Measurements from ENCODE around the gene HUS1.

The HUS1 gene

GRCh38 chr7:47946581-47947354 lies 32.6 kb downstream of the HUS1 start:
- in situ Hi-C loops (cut with MboI; ENCODE audit: low sequenced_read_pairs), result loop anchor here (10.0 kb wide), 1 partner anchor 168 kb away; no protein-coding TSS in a partner anchor

- in situ Hi-C loops (cut with MboI; ENCODE audit: low sequenced_read_pairs), result loop anchor here (10.0 kb wide), 1 partner anchor 169 kb away; no protein-coding TSS in a partner anchor
Observed at GRCh38 chr7:47945261-47946015, 34.0 kb downstream of the HUS1 start.

DNA sequence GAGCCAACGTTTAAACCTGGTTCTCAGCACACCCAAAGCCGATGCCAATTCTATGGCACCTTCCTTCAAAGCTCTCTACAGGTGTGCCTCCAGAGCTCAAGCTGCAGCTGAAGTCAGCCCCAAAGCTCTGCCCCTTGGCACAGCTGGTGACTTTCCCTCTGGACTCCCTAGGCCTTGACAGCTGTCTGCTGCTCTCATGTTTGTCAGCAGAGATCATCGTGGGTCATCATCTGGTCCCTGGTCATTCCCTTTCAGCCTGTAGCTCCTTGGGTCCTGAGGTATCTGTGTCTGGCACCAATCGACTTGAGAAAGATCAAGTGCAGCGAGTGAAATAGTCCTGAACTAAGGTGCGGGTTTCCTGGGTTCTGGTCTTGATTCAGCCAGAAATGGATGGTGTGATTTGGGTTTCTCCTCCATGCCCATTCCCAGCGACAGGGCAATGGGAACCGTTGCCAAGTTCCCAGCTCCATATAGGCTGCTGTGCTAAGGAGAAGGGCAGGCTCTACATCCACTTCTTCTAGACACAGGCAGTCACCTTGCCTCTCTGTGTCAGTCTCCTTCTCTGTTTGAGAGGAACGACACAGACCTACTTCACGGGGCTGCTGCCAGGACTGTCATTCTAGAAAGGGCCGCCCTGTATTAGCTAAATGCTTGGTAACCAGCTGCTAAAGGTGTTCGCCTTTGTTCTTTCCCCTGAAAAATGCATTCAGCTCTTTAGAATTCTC lies 34.7 kb downstream of the HUS1 start:
- in situ Hi-C loops (cut with MboI; ENCODE audit: low sequenced_read_pairs), result loop anchor here (10.0 kb wide), 1 partner anchor 170 kb away; no protein-coding TSS in a partner anchor

DNA sequence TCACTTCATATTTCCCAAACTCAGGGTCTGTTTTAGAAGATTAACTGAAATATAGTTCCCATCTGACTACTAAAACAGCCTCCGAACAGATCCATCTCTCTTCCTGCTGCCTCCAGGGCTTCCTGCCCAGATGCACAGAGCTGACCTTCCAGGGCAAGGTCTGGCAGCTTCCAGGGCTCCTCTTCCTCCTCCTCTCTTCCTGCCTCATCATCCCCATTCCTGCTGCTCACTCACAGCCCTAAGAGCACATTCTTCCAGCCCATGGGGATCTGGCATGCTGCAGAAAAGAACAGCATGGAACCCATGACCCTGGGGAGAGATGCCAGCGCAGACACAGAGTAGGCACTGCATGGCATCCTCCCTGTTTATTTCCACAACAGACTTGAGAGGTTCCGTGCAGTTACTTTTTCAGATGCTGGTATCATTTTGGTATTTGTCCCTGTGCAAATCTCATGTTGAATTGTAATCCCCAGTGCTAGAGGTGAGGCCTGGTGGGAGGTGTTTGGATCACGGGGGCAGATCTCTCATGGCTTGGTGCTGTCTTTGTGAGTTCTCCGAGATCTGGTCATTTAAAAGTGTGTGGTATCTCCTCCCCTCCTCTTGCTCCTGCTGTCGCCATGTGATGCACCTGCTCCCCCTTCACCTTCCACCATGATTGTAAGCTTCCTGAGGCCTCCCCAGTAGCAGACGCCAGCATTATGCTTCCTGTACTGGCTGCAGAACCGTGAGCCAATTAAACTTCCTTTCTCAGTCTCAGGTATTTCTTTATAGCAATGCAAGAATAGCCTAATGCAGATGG lies 35.5 kb downstream of the HUS1 start:
- in situ Hi-C loops (cut with MboI; ENCODE audit: low sequenced_read_pairs), result loop anchor here (10.0 kb wide), 1 partner anchor 171 kb away; no protein-coding TSS in a partner anchor

GRCh38 chr7:47942651-47943050 lies 36.8 kb downstream of the HUS1 start:
- in situ Hi-C loops (cut with MboI; ENCODE audit: low sequenced_read_pairs), result loop anchor here (10.0 kb wide), 1 partner anchor 172 kb away; no protein-coding TSS in a partner anchor

- in situ Hi-C loops (cut with MboI; ENCODE audit: low sequenced_read_pairs), result loop anchor here (10.0 kb wide), 1 partner anchor 173 kb away; no protein-coding TSS in a partner anchor
Observed at GRCh38 chr7:47942132-47942531, 37.3 kb downstream of the HUS1 start.

DNA sequence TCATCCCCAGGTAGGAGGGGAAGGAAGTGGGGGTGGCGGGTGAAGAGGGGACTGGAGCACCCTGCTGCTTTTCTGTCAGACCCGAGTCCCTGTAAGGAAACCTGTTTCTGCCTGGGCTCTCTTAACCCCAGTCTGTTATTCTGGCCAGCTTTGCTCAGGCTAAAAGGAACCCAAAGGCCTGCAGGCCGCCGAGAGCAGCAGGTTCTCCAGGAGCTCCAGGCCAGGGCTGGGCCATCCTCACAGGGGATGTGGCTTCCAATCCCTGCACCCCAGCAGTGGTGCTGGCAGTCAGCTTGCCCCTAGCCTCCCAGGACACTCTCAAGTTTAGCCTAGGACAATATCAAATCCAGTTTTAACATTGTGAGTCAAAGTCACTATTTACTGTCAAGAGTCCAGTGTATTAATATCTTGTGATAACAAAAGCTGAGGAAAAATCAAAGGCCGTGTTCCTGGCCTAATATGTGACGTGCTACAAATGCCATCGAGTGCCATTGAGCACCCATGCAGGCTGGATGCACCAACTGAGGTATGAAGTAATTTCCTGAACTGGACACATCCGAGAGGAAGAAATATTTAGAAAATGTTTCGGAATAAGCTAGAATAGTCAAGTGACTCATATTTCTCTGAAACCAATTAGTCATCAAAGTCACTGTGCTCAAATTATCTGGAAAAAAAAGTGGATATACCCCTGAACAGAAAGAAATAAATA lies 38.1 kb downstream of the HUS1 start:
- in situ Hi-C loops (cut with MboI; ENCODE audit: low sequenced_read_pairs), result loop anchor here (10.0 kb wide), 1 partner anchor 174 kb away; no protein-coding TSS in a partner anchor

- in situ Hi-C loops (cut with MboI; ENCODE audit: low sequenced_read_pairs), result loop anchor here (10.0 kb wide), 1 partner anchor 174 kb away; no protein-coding TSS in a partner anchor
Observed at GRCh38 chr7:47940088-47941013, 39.1 kb downstream of the HUS1 start.

DNA sequence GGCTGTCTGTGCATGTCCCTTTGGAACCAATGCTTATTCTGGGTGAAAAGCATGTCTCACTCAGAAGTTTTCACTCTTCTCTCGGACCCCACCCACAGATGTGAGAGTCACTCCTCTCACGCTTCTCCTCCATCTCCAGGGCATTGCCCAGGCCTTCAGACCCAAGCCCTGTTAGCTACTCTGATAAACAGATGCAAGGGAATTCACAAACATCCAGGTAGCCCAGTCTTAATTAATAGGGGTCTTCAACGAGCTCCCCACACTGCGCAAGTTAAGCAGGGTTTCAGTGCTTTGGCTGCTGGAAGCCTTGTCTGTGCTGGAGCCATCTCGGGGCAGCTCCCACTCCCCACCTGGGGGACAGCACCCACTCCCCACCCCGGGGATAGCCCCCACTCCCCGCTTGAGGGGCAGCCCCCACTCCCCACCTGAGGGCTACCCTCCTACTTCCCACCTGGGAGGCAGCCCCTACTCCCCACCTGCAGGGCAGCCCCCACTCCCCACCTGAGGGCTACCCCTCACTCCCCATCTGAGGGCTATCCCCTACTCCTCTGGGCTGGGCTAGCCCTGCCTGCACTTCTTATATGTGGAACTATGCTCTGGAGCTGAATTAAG lies 39.9 kb downstream of the HUS1 start:
- in situ Hi-C loops (cut with MboI; ENCODE audit: low sequenced_read_pairs), result loop anchor here (10.0 kb wide), 1 partner anchor 175 kb away; no protein-coding TSS in a partner anchor

DNA sequence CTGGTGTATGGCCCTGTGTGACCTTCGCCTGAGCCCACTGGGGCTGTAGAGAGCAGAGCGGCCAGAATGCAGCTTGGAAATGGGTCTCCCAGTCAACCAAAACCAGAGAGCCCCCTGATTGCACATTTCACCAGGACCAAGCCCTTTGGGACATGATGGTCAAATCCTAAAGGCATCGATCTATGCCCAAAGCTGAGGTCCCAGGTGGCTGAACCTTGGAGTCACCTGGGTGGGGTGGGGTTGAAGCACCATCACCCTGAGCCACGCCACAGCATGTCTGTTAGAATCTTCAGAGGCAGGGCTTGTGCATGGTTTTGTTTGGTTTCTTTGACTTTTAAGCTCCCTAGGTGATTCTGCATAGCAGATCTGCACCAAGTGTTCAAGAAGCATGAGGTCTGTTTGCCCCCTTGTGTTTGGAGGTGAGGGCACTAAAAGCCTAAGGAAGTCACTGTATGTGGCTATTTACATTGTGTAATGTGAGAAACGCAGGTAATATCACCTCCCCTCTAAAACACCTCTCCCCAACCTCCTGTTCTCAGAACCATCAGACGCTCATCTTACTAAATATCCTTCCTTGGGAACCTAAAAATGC lies 40.7 kb downstream of the HUS1 start:
- in situ Hi-C loops (cut with MboI; ENCODE audit: low sequenced_read_pairs), result no loop called here

DNA sequence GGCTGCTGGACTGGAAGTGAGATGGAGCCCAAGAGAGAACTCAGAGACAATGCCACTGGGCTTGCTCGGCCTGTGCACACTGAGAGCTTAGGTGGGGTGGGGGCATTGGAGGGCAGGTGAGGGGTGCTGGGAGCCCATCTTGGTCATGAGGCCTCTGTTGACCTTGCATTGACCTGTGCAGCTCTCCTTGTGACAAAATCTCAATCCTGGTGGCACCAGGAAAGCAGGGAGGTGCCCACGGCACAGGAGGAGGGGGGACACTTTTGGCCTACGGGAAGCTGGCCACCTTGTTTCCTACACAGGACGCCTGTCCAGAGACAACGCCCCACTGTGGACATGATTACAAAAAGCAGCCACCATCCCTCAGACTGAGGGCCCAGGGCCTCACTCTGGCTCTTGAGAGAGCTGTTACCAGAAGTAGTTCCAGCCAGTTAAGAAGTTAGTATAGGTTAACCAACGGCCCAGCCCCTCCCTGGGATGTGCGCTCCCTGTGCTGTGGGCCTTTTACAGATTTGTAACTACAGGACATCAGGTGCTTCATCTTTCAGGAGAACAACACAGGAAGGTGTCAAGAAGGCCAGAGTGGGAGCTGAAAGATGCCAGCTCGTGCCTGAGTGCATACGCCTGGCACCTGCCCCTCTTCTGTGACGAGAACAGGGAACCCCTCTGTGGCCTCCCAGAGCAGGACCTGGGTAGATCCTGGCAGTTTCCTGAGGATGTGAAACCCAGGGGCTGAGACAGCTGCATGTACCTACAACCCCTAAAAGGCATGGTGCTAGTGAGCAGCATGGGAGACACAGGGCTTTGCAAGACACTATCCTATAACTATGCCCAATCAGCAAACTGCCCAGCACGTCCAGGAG lies 41.5 kb downstream of the HUS1 start:
- in situ Hi-C loops (cut with MboI; ENCODE audit: low sequenced_read_pairs), result no loop called here

DNA sequence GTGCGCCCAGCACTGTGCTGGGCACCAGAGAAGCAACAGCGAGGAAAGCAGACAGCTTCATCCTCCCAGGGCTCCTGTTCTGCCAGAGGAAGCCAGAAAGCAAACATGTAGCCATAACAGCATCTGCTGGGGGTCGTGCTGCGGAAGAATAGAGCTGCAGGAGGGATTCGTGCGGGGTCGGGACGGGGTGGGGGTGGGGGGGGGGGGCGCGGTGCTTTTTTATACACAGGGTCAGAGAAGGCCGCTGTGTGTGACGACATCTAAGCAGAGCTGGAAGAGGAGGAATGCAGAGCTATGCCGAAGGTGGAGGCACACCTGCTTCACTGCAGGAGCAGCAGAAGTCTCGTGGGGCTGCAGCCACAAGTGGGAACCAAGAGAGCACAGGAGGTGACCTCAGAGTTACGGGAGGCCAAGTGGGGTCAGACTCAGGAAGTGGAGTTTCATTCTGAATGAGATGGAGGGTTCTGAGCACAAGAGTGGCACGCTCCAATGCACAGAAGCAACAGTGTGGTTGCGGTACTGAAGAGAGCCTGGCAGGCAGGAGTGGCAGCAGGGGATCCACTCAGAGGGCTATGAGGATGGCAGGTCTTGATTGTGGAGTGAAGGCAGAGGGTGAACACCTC lies 42.2 kb downstream of the HUS1 start:
- in situ Hi-C loops (cut with MboI; ENCODE audit: low sequenced_read_pairs), result no loop called here

- in situ Hi-C loops (cut with MboI; ENCODE audit: low sequenced_read_pairs), result no loop called here
Observed at GRCh38 chr7:47936323-47936722, 43.1 kb downstream of the HUS1 start.

GRCh38 chr7:47935336-47935735 lies 44.1 kb downstream of the HUS1 start:
- in situ Hi-C loops (cut with MboI; ENCODE audit: low sequenced_read_pairs), result no loop called here

GRCh38 chr7:47934831-47935230 lies 44.6 kb downstream of the HUS1 start:
- in situ Hi-C loops (cut with MboI; ENCODE audit: low sequenced_read_pairs), result no loop called here

GRCh38 chr7:47933215-47933614 lies 46.2 kb downstream of the HUS1 start:
- in situ Hi-C loops (cut with MboI; ENCODE audit: low sequenced_read_pairs), result no loop called here

All from HL-60/S4 (cell line).